Stomach (tissue), 9 donors: ENCODE results near the gene SLC39A3. TPM values are rescaled to one million over a fixed set of nuclear protein-coding genes. Genes with fewer than 3 reads are reported as not detected.

Experiments
- DNase-seq, 2 donors: peaks; one replicate each; pipeline versions ENCODE4 v3.0.0 to v3.0.0-alpha.2; 2013 to 2019
- H3K27ac ChIP-seq, 5 donors: fragments of 200-600 bp in 4 of 5; sonication (generic) in 4 of 5; one replicate each; pipeline ENCODE4 v1.5.1; 2013 to 2019; ENCODE audit warnings: mild to moderate bottlenecking in 1 of 5, moderate library complexity in 1 of 5
- H3K27me3 ChIP-seq, 3 donors: fragments of 200-600 bp; sonication (generic); one replicate each; pipeline ENCODE4 v1.5.1; 2017 to 2019; ENCODE audit warnings: mixed run types in 1 of 3
- H3K36me3 ChIP-seq, 4 donors: fragments of 200-600 bp; sonication (generic); 1 replicate in 3 of 4; 2 replicates in 1 of 4; pipeline ENCODE4 v1.5.1; 2016 to 2019
- H3K4me1 ChIP-seq, 4 donors: fragments of 200-600 bp; sonication (generic); one replicate each; pipeline ENCODE4 v1.5.1; 2016 to 2019
- H3K4me3 ChIP-seq, 4 donors: fragments of 200-600 bp; sonication (generic) in 3 of 4; one replicate each; pipeline ENCODE4 v1.5.1; 2016 to 2019; ENCODE audit warnings: mild to moderate bottlenecking in 1 of 4
- H3K9me3 ChIP-seq, 4 donors: fragments of 200-600 bp; sonication (generic); one replicate each; pipeline ENCODE4 v1.5.1; 2016 to 2019
- EP300 ChIP-seq: sonication (generic); formaldehyde crosslinking; IDR thresholded peaks from one replicate; pipeline ENCODE4 v1.6.1; 2017; ENCODE audit warnings: antibody characterized with exemption
- POLR2A ChIP-seq, 4 donors: fragments of 450-650 bp; IDR thresholded peaks; one replicate each; pipeline ENCODE4 v1.6.1; 2016; ENCODE audit warnings: antibody characterized with exemption in 4 of 4, control low read depth in 2 of 4, mild to moderate bottlenecking in 1 of 4, moderate library complexity in 1 of 4
- POLR2AphosphoS5 ChIP-seq, 3 donors: sonication (generic); formaldehyde crosslinking; IDR thresholded peaks; one replicate each; pipeline ENCODE4 v1.6.1; 2016; ENCODE audit warnings: antibody characterized with exemption in 3 of 3
- WGBS, 5 donors: extraction: QIAGEN DNeasy Blood & Tissue Kit in 3 of 5; methylation state at CpG; one replicate each; pipeline versions ENCODE4 v1.1.5 to v1.1.7; 2013 to 2018; 5-methylcytosine and 5-hydroxymethylcytosine counted together
- intact Hi-C: fragments of 100-400 bp; cut with DNase I; formaldehyde crosslinking; loops from one replicate; pipeline ENCODE4 v1.15.1; 2023; ENCODE audit warnings: low total_unique reads
- polyA plus RNA-seq, 3 donors: library from polyadenylated mRNA; stranded (reverse); fragments of 200-250 nt; gene quantifications; one replicate each; pipeline ENCODE4 v1.2.3, GENCODE V29; 2013
- total RNA-seq, 5 donors: library from RNA; depleted of rRNA; stranded (reverse); fragments of >200 nt; gene quantifications; one replicate each; pipeline versions ENCODE4 v1.1.0 to v1.2.3, GENCODE V29; 2014 to 2016
- TF ChIP-seq, protein P1 (sequence below), 7 experiments: fragments of 450-650 bp in 4 of 7; fragments of 200-600 bp in 3 of 7; sonication (generic) in 3 of 7; IDR thresholded peaks; one replicate each; pipeline ENCODE4 v1.5.1; 2016 to 2019; ENCODE audit warnings: antibody characterized with exemption in 7 of 7, control low read depth in 2 of 7, mild to moderate bottlenecking in 1 of 7
- donor health status: healthy with polysubstance abuse.
- donor health status: Bipolar disorder and iron deficiency.
- donor health status: healthy.

The SLC39A3 gene
- total and polyA plus RNA-seq, 8 donors, result 3.6 to 33.6 (median 14.9) TPM; not detected in 1

DNA sequence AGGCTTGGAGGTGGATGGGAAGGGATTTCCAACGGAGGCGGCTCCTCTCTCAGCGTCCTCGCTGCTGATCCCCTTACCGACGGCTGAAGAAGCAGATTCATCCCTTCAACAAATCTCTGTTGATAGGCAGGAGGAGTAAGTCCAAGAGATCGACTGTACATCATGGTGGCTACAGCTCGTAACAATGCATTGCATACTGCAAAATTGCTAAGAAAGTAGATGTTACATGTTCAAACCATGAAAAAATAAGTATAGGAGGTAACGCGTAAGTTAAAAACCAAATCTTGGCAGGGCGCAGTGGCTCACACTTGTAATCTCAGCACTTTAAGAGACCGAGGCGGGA, 468 bp upstream of the SLC39A3 start:
- intact Hi-C loops, result no loop called here
- Histone ChIP-seq H3K27ac (no peak overlapping the region), H3K4me3 (peak overlapping the region in 2 of 4 donors; percentile 89 to 94), H3K9me3 (no peaks in the 10 kb centered on the region), H3K4me1 (peaks cover 11 to 27% (median 18%) of the 10 kb centered on the region in 4 donors), H3K27me3 (peaks cover 0 to 16% (median 0%) of the 10 kb centered on the region in 3 donors), H3K36me3 (peaks cover 12 to 21% (median 18%) of the 10 kb centered on the region in 4 donors)
- TF ChIP-seq EP300, result no peak
- TF ChIP-seq, protein P1, sequence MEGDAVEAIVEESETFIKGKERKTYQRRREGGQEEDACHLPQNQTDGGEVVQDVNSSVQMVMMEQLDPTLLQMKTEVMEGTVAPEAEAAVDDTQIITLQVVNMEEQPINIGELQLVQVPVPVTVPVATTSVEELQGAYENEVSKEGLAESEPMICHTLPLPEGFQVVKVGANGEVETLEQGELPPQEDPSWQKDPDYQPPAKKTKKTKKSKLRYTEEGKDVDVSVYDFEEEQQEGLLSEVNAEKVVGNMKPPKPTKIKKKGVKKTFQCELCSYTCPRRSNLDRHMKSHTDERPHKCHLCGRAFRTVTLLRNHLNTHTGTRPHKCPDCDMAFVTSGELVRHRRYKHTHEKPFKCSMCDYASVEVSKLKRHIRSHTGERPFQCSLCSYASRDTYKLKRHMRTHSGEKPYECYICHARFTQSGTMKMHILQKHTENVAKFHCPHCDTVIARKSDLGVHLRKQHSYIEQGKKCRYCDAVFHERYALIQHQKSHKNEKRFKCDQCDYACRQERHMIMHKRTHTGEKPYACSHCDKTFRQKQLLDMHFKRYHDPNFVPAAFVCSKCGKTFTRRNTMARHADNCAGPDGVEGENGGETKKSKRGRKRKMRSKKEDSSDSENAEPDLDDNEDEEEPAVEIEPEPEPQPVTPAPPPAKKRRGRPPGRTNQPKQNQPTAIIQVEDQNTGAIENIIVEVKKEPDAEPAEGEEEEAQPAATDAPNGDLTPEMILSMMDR (IDR thresholded peaks at IDR 0.05), result no peak
- no peak for TF ChIP-seq POLR2AphosphoS5 (IDR thresholded peaks at IDR 0.05)
- no peak for TF ChIP-seq POLR2A (IDR thresholded peaks at IDR 0.05)
- WGBS, 5 donors, result 45 to 47% (median 46%) methylated on average over 13 of the region's 13 CpGs
- no peak for DNase-seq

DNA sequence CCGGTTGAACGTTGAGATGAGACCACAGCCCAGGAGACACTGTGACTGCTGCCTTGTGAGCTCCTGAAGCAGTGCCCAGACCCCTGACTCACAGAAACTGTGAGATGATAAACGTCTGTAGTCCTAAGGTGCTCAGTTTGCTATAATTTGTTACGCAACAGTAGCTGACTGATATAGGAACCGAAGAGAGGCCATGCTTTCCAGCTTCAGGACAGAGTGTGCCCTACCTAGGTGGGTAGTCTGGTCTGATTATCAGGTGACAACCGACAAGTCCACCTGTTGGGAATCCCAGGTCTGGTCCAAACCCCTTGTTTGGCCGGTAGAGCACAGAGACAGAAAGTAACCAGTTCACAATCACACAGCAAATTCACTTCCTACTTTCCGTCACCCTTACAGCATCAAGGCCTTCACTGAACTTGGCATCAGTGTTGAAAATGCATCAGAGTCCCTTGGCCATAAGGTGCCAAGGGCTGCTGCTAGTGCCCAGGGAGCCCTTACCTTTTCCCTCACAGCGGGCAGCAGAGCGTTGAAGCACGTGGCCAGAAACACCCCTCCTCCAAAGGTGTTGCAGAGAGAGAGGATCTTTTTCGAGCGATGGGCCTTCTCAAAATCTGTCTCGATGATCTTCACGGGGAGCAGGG, 3.1 kb downstream of the SLC39A3 start:
- Histone ChIP-seq H3K4me1 (peaks cover 11 to 27% (median 18%) of the 10 kb centered on the region in 4 donors), H3K36me3 (peaks cover 24 to 57% (median 55%) of the 10 kb centered on the region in 4 donors), H3K27me3 (peaks cover 0 to 12% (median 0%) of the 10 kb centered on the region in 3 donors), H3K4me3 (no peak overlapping the region), H3K9me3 (no peaks in the 10 kb centered on the region), H3K27ac (no peak overlapping the region)
- intact Hi-C loops, result no loop called here
- TF ChIP-seq POLR2A (IDR thresholded peaks at IDR 0.05) (no peak), POLR2AphosphoS5 (IDR thresholded peaks at IDR 0.05) (no peak), EP300 (no peak)
- TF ChIP-seq, protein P1 (IDR thresholded peaks at IDR 0.05), result no peak
- DNase-seq, result no peak
- WGBS, 5 donors, result 92 to 99% (median 95%) methylated on average over 14 to 15 of the region's 15 CpGs

DNA sequence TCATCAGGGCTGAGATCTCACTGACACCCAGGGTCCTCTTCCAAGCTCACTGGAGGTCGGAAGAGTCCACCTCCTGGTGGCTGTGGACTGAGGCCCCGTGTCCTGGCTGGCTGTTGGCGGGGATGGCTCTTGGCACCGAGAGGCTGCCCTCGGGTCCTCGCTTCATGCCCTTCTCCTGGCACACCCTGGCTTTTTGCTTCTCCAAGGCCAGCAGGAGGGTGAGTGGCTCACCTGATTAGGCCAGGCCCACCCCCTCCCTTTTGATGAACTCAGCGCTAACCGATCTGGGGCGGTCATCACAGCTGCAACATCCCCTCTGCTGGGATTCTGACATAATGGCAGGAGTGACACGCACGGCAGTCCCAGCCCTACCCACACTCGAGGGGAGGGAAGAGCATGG, 4.4 kb downstream of the SLC39A3 start:
- H3K27me3 ChIP-seq, result no peaks in the 10 kb centered on the region

DNA sequence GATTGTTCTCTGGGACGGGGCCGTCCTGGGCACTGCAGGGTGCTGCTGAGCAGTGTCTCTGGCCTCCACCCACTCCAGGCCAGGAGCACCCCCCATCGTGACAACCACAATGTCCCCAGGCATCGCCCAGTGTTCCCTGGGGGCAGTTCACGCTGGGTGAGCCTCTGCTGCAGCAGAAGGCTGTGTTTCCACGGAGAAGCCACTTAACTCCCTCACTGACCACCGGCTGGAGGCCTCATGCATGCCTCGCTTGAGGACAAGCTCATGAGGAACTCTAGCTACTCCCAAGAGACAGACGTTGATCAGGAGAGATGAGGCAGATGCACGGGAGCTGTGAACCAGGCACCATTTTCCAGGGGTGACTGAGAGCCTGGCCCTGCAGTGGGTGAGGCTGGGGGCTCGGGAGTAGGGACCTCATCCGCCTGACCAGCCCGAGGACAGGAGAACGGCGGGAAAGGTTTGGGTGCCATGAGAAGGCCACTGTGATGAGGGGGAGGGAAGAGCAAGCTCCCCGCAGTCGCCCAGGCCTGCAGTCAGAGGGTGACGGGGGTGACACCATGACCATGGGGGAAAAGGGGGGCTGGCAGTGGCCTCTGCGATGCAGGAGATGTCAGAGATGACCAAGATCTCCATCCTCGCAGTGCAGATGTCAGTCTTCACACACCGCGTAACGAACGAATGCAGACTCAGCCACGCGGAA, 5.1 kb downstream of the SLC39A3 start:
- no peaks in the 10 kb centered on the region for H3K9me3 ChIP-seq
- no peak overlapping the region for H3K4me3 ChIP-seq
- no peak overlapping the region for H3K27ac ChIP-seq
- peaks cover 11 to 27% (median 18%) of the 10 kb centered on the region in 4 donors for H3K4me1 ChIP-seq
- TF ChIP-seq POLR2AphosphoS5 (IDR thresholded peaks at IDR 0.05), result no peak
- no peak for TF ChIP-seq EP300
- TF ChIP-seq, protein P1 (IDR thresholded peaks at IDR 0.05), result no peak
- TF ChIP-seq POLR2A (IDR thresholded peaks at IDR 0.05), result no peak
- WGBS, 5 donors, result 88 to 94% (median 92%) methylated on average over 25 to 26 of the region's 26 CpGs
- H3K27me3 ChIP-seq, result no peaks in the 10 kb centered on the region
- intact Hi-C loops, result no loop called here
- H3K36me3 ChIP-seq, result peaks cover 24 to 62% (median 57%) of the 10 kb centered on the region in 4 donors
- DNase-seq, result no peak

More for the DNA sequence above, 4.4 kb downstream of the SLC39A3 start:
- Histone ChIP-seq H3K27ac (no peak overlapping the region), H3K9me3 (no peaks in the 10 kb centered on the region), H3K4me1 (peaks cover 11 to 27% (median 18%) of the 10 kb centered on the region in 4 donors), H3K36me3 (peaks cover 24 to 62% (median 57%) of the 10 kb centered on the region in 4 donors), H3K4me3 (no peak overlapping the region)
- TF ChIP-seq, protein P1 (IDR thresholded peaks at IDR 0.05), result no peak
- TF ChIP-seq EP300 (no peak), POLR2AphosphoS5 (IDR thresholded peaks at IDR 0.05) (no peak), POLR2A (IDR thresholded peaks at IDR 0.05) (no peak)
- intact Hi-C loops, result no loop called here
- DNase-seq, result no peak
- 93 to 98% (median 96%) methylated on average over 3 to 12 of the region's 12 CpGs for WGBS, 5 donors
